OCI-LY7 (cell line): ENCODE measurements around the gene UVRAG.

ENCODE experiments used
- CTCF ChIP-seq: fragments of 200-600 bp; sonication (generic); conservative IDR thresholded peaks from 2 replicates; pipeline ENCODE4 v1.5.1; 2014; ENCODE audit warnings: mild to moderate bottlenecking, antibody characterized with exemption, low read length, moderate library complexity, mixed read lengths
- EZH2phosphoT487 ChIP-seq: fragments of 200-600 bp; sonication (generic); IDR thresholded peaks from 2 replicates; pipeline ENCODE4 v1.6.1; 2018; ENCODE audit warnings: low read depth, borderline replicate concordance, mild to moderate bottlenecking, mixed run types, antibody characterized with exemption, low read length, moderate library complexity, mixed read lengths

DNA sequence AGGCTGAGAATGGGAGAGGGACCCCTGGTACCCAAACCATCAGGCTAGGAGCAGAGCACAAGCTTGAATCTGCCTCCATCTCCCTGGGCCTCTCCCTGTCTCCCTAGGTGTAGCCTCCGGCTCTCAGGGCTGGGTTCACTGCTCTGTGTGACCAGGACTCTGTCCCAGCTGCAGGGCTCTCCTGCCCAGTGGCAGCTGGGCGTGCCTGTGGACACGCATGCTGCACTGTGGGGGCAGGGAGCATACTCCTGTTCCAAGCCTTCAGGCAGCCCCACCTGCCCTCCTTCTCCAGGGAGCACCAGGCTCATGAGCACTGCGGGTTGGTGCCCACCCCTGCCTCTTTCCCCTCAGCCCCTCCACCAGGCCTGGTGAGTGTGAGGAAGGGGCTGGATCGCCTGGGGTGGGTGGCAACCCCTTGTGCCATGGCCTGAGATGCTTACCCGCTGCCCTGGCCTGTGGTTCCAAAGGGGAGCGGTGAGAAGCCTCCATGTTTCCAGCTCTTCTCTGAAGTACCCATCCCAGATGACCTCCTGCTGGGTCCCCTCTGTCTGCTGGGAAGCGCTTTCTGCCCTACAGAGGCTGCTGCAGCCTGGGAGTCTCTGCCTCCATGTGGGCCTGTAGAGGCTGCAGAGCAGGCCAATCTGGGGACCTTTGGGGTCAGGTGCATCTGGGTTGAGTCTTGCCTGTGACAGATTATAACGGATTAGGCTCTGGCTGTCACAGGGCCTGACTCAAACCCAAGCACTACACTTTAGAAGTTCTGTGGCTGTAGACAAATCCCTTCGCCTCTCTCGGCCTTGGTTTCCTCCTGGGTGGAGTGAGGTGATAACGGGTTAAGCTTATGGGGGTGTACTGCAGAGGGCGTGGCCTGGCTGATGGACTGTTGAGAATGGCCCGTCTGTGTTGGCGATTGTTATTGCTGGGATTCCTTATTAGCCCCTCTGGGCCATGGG, 347.6 kb downstream of the UVRAG start:
- TF ChIP-seq CTCF = no peak
- no peak for TF ChIP-seq EZH2phosphoT487
